Measurements from ENCODE around the gene SLC43A2.

The SLC43A2 gene

DNA sequence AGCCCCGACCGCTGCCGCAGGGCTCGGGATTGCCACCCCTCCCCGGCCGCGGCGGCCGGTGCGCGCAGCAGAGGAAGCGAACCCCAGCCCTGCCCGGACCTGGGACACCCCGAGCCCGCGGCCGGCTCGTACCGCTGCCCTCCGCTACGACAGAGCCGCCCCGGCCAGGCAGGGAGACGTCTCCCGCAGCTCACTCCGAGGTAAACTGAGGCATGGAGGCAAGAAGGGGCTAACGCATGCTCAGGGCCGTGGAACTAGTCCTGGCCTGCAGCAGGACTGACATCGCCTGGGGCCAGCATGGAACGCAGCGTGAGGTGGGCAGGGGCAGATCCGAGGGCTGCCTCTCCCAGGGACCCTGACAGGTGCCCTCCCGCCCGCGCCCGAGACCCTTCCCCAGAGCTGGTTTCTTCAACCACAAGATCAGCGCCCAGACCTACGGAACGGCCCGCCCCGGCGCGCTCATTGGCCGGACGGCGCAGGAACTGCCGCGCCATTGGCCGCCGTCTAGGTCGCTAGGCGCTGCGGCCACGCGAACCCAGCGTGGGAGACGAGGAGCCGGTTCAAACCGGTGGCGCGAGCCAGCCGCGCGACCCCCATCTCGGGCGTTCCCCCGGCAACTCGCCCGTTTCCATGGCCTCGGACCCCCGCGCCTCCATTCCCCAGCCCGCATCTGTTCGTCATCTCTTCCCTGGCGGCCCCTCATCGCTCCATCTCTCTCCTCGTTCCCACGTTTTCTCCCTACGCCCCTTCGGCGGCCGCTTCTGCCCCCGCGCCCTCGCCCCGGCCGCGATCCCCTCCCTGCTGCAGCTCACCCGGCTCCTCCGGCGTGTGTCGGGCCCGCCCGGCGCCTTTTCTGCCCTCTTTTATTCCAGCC lies at the start of gene SLC43A2:
Gene SLC43A2, minus strand, starts transcription at position 853 of the 874 bp plus-strand sequence. CDS start 960 bp downstream, outside the sequence.
- TF ChIP-seq, protein P1, sequence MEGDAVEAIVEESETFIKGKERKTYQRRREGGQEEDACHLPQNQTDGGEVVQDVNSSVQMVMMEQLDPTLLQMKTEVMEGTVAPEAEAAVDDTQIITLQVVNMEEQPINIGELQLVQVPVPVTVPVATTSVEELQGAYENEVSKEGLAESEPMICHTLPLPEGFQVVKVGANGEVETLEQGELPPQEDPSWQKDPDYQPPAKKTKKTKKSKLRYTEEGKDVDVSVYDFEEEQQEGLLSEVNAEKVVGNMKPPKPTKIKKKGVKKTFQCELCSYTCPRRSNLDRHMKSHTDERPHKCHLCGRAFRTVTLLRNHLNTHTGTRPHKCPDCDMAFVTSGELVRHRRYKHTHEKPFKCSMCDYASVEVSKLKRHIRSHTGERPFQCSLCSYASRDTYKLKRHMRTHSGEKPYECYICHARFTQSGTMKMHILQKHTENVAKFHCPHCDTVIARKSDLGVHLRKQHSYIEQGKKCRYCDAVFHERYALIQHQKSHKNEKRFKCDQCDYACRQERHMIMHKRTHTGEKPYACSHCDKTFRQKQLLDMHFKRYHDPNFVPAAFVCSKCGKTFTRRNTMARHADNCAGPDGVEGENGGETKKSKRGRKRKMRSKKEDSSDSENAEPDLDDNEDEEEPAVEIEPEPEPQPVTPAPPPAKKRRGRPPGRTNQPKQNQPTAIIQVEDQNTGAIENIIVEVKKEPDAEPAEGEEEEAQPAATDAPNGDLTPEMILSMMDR (IDR thresholded peaks at IDR 0.05) = no peak

DNA sequence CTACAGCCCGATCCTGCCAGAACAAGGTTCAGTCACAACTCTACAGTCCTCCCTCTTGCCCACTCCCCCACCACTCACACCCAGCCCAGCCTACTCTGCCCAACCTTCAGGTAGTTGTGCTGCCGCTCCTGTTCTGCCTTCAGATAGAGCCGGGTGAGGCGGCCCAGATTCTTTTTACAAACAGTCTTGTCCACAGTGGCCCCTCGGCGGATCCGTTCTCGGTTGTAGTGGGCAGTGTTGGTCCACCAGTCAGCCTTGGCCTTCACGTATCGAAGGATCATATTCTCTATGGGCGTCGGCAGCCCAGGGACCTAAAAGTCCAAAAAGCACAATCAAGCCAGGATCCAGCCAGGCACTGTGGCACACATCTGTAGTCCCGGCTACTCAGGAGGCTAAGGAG lies 47.8 kb upstream of the SLC43A2 start:
- TF ChIP-seq, protein P1 (IDR thresholded peaks at IDR 0.05) = no peak

DNA sequence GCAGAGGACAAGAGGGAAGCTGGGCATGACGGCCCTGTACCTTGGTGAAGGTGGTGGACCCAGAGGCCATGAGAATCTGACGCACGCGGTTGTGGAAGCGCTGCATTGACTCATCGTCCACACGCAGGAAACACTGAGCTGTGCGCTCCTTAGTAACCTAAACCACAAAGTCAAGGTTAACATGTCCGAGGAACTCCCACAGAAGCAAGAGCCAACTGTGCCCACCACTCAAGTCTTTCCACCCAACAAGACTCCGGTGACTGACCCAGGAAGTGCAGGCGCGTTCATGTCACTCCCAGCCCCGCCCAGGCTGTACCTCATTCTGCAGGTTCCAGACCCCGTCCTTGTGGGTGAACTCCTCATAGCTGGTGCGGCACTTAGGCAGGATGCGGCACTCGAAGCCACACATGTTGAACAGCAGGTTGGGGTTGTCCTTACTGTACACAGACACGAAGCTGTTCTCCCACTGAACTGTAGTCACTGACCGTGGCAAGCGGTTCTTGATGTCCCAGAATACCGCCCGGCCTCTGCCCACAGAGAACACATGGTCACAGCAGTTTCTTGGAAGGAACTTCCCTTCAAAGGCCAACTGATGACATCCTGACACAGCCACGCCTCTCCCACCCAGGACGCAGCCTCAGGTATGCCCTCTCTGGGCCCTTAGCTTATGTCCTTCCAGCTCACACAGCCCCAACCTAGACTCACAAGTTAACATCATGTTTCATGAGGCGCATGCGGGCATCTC lies 44.6 kb upstream of the SLC43A2 start:
- TF ChIP-seq, protein P1 (IDR thresholded peaks at IDR 0.05) = no peak

DNA sequence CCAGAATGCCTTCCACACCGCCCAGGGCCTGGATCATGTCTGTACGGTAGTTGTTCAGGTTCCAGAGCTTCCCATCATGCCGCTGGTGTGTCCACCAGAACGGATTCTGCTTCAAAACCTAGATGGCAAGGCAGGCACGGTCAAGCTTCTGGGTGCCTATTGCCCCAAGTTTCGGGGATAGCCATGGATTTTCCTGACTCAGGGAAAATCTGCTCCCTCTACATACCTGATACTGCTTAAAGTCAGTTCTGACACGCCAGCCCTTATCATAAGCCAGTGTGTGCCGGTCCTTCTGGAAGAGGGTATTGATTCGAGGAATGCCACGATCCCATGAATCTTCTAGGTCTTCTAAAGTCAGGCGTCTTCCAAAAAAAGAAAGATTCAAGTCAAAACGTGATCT lies 32.4 kb upstream of the SLC43A2 start:
- TF ChIP-seq, protein P1 (IDR thresholded peaks at IDR 0.05) = no peak

DNA sequence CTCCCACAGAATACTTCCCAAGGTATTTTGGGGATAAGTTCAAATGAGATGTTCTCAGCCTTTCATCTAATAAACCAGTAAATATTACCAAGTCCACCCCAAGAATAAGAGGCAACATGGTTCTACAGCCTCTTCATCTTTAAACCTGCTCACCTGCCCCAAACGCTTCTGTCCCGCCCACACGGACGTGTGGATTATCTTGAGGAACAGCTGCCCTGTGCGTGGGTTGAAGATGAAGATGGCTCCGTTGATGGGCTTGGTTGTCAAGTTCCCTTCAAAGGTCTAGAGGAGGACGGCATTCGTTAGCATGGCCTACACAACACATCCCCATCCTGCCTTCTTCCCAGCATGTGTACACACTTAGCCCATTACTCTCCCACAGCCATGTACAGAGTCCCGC lies 29.5 kb upstream of the SLC43A2 start:
- TF ChIP-seq, protein P1 (IDR thresholded peaks at IDR 0.05) = no peak

GRCh38 chr17:1653735-1654134 lies 25.1 kb upstream of the SLC43A2 start:
- TF ChIP-seq, protein P1 (IDR thresholded peaks at IDR 0.05) = no peak

DNA sequence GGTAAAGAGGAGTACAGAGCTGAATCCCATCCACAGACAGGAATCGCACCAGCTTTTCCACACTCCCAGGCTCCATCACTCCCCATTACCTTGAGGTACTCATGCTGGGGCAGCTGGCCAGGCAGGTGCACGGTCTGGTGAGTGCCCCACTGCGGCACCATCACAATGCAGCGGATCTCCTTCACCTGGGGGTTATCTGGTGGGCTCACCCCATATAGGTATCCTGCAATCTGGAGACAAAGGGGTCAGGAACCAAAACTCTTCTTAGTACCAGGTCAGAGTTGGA lies 22.9 kb upstream of the SLC43A2 start:
- TF ChIP-seq, protein P1 (IDR thresholded peaks at IDR 0.05) = no peak
